Loucy (cell line): ENCODE data around the gene EEF1A2.

Experiments
- H2AFZ ChIP-seq: fragments of 200-600 bp; sonication (generic); 2 replicates; pipeline ENCODE4 v1.6.0; 2016; ENCODE audit warnings: antibody characterized with exemption, mild to moderate bottlenecking, low read length, moderate library complexity
- H3F3A ChIP-seq: fragments of 200-600 bp; 2 replicates; pipeline ENCODE4 v1.6.0; 2016; ENCODE audit warnings: antibody characterized with exemption, low read depth, mild to moderate bottlenecking
- H3K27me3 ChIP-seq: fragments of 200-600 bp; sonication (generic); 2 replicates; pipeline ENCODE4 v1.6.1; 2014; ENCODE audit warnings: low read length, mild to moderate bottlenecking; ENCODE audit not compliant: insufficient read depth, poor library complexity, severe bottlenecking
- H3K36me3 ChIP-seq: fragments of 200-600 bp; sonication (generic); 2 replicates; pipeline ENCODE4 v1.6.1; 2016; ENCODE audit warnings: low read length; ENCODE audit not compliant: insufficient read depth
- H3K4me1 ChIP-seq: fragments of 200-600 bp; sonication (generic); 2 replicates; pipeline ENCODE4 v1.5.1; 2014; ENCODE audit warnings: low read length, mild to moderate bottlenecking; ENCODE audit not compliant: insufficient read depth, poor library complexity, severe bottlenecking
- H3K4me2 ChIP-seq: fragments of 200-600 bp; sonication (generic); 2 replicates; pipeline ENCODE4 v1.6.0; 2014; ENCODE audit warnings: antibody characterized with exemption, low read length, low read depth, mild to moderate bottlenecking; ENCODE audit not compliant: poor library complexity, severe bottlenecking
- H3K4me3 ChIP-seq: fragments of 200-600 bp; sonication (generic); 2 replicates; pipeline ENCODE4 v1.5.1; 2014; ENCODE audit warnings: low read length, mild to moderate bottlenecking, mixed read lengths; ENCODE audit not compliant: poor library complexity, severe bottlenecking
- H3K79me2 ChIP-seq: fragments of 200-600 bp; sonication (generic); 2 replicates; pipeline ENCODE4 v1.6.1; 2014; ENCODE audit warnings: low read length; ENCODE audit not compliant: insufficient read depth
- H3K9ac ChIP-seq: fragments of 200-600 bp; sonication (generic); 2 replicates; pipeline ENCODE4 v1.6.0; 2014; ENCODE audit warnings: mild to moderate bottlenecking, low read depth, low read length, moderate library complexity; ENCODE audit not compliant: poor library complexity, severe bottlenecking
- H3K9me2 ChIP-seq: fragments of 200-600 bp; sonication (generic); replicated peaks from 2 replicates; pipeline ENCODE4 v1.6.1; 2016; ENCODE audit warnings: low read depth, low read length, mixed read lengths
- H3K9me3 ChIP-seq: fragments of 200-600 bp; sonication (generic); 2 replicates; pipeline ENCODE4 v1.6.1; 2014; ENCODE audit warnings: mild to moderate bottlenecking, antibody characterized with exemption, low read length, low read depth; ENCODE audit not compliant: insufficient read depth
- H4K20me1 ChIP-seq: fragments of 200-600 bp; sonication (generic); 2 replicates; pipeline ENCODE4 v1.6.0; 2014; ENCODE audit warnings: antibody characterized with exemption, low read length, mild to moderate bottlenecking; ENCODE audit not compliant: insufficient read depth, poor library complexity, severe bottlenecking
- EZH2phosphoT487 ChIP-seq: fragments of 200-600 bp; IDR thresholded peaks from 2 replicates; pipeline ENCODE4 v1.6.1; 2018; ENCODE audit warnings: antibody characterized with exemption, mild to moderate bottlenecking, moderate library complexity, borderline replicate concordance
- TF ChIP-seq, protein P1 (sequence below): fragments of 200-600 bp; sonication (generic); conservative IDR thresholded peaks from 2 replicates; pipeline ENCODE4 v1.5.1; 2014; ENCODE audit warnings: mild to moderate bottlenecking, antibody characterized with exemption, low read length

The EEF1A2 gene

DNA sequence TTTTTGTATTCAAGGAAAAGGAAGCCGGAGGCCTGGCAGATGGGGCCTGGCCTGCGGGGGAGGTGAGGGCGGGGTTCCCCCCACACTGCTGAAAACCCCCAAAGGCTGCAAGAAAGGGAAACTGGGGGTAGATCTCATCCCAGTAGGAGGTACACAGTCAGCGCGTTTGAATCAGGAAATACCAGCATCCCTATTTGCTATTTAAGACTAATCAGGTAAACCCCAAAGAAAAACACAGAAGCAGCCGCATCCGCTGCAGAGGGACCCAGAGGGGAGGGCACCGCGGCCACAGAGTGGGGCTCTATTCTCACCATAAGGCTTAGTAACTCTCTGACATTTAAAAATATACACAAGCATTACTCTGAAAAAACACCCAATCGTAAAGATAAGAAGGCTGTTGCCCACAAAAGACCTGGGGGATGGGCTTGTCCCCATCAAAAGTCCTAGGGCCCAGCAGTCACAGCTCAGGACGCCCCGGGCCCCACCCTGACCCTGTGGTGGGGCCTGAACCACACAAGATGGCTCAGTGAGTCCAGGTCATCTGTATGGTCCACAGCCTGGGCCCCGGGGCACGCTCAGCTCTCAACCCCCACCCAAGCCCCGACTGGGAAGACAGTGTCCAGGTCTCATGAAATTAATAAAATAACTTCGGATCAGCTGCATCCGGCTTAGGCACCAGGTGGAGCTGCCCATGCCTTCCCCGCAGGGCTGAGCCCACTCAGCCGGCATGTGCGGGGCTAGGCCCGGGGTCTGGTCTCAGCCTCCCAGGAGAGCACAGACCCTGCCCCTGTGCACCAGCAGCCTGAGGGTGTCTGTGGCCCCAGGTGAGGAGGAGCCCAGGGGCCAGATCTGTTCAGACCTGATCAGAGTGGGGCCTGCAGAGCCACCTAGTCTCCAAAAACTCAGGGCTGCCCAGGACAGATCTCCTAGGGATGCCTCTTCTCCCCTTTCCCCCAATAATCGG lies 57.5 kb downstream of the EEF1A2 start:
- H3K79me2 ChIP-seq: no peaks in the 10 kb centered on the region
- TF ChIP-seq EZH2phosphoT487: no peak
- TF ChIP-seq, protein P1, sequence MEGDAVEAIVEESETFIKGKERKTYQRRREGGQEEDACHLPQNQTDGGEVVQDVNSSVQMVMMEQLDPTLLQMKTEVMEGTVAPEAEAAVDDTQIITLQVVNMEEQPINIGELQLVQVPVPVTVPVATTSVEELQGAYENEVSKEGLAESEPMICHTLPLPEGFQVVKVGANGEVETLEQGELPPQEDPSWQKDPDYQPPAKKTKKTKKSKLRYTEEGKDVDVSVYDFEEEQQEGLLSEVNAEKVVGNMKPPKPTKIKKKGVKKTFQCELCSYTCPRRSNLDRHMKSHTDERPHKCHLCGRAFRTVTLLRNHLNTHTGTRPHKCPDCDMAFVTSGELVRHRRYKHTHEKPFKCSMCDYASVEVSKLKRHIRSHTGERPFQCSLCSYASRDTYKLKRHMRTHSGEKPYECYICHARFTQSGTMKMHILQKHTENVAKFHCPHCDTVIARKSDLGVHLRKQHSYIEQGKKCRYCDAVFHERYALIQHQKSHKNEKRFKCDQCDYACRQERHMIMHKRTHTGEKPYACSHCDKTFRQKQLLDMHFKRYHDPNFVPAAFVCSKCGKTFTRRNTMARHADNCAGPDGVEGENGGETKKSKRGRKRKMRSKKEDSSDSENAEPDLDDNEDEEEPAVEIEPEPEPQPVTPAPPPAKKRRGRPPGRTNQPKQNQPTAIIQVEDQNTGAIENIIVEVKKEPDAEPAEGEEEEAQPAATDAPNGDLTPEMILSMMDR: no peak
- H4K20me1 ChIP-seq: no peaks in the 10 kb centered on the region
- no peaks in the 10 kb centered on the region for H3K9me3 ChIP-seq
- H3K27me3 ChIP-seq: no peaks in the 10 kb centered on the region
- peak overlapping the region; percentile 85 for H3K4me2 ChIP-seq
- H3K9me2 ChIP-seq: no peaks in the 10 kb centered on the region
- 0 out of 2 replicates have a peak, but pooled peaks cover 6% of the 10 kb centered on the region for H3F3A ChIP-seq
- H3K4me1 ChIP-seq: peaks cover 32% of the 10 kb centered on the region
- H3K4me3 ChIP-seq: peak overlapping the region; percentile 63
- no peak overlapping the region for H2AFZ ChIP-seq
- H3K36me3 ChIP-seq: no peaks in the 10 kb centered on the region
- peak overlapping the region; percentile 63 for H3K9ac ChIP-seq

DNA sequence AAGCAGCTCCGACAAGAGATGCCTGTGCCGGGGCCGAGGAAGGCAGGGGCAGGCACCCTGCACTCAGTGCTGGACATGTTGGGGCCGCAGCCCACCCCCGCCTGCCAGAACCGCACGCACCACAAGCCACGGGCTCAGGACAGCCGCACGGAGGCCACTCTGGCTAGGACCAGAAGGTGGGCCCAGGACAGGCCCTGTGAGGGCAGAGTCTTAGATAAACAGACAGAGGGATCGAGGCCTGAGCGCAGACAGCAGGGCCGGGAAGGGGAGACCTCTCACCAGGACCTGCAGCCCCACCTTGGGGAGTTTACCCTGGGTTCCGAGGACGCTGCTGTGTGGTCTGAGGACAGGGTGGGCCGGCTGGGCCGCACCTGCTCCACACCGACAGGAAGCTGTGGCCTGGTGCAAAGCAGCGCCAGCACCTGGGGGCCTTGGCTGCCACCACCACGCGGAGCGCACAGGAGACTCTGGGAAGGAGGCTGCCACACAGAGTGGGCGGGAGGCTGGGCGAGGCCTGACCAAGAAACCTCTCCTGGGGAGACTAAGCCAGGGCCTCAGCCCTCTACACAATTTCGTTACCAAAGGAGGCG lies 58.4 kb downstream of the EEF1A2 start:
- no peak overlapping the region for H3K4me3 ChIP-seq
- H3K27me3 ChIP-seq: no peaks in the 10 kb centered on the region
- no peak overlapping the region for H3K9ac ChIP-seq
- H2AFZ ChIP-seq: no peak overlapping the region
- H3K36me3 ChIP-seq: no peaks in the 10 kb centered on the region
- TF ChIP-seq, protein P1: no peak
- TF ChIP-seq EZH2phosphoT487: no peak
- 0 out of 2 replicates have a peak, but pooled peaks cover 6% of the 10 kb centered on the region for H3F3A ChIP-seq
- H3K4me1 ChIP-seq: peaks cover 26% of the 10 kb centered on the region
- peak overlapping the region; percentile 85 for H3K4me2 ChIP-seq
- H3K9me2 ChIP-seq: no peaks in the 10 kb centered on the region
- no peaks in the 10 kb centered on the region for H3K79me2 ChIP-seq
- H3K9me3 ChIP-seq: no peaks in the 10 kb centered on the region
- H4K20me1 ChIP-seq: no peaks in the 10 kb centered on the region

DNA sequence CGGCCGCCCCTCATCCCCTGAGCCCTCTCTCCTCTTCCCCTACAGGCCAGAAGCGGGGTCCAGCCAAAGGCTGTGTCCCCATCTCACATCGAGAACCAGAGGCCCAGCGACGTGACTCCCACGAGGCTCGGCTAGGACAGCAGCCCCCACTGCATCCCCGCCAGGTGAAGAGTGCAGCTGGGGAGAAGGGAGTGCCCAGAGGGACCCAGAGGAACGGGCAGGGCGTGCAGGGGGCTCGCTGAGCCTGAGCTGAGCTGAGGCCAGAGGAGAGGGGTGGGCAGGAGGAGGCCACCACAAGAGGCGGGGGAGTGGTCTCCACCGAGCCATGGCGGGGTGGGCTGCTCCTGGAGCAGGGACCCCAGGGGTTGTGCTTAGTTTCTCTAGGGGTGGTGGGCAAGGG lies 59.0 kb downstream of the EEF1A2 start:
- TF ChIP-seq, protein P1: no peak
- TF ChIP-seq EZH2phosphoT487: no peak
- Histone ChIP-seq H3K4me2 (no peak overlapping the region), H3K4me3 (no peak overlapping the region), H3K27me3 (no peaks in the 10 kb centered on the region), H4K20me1 (no peaks in the 10 kb centered on the region), H3K9ac (no peak overlapping the region), H3K9me3 (no peaks in the 10 kb centered on the region), H2AFZ (no peak overlapping the region), H3K9me2 (no peaks in the 10 kb centered on the region), H3K36me3 (no peaks in the 10 kb centered on the region), H3K79me2 (no peaks in the 10 kb centered on the region), H3K4me1 (peaks cover 21% of the 10 kb centered on the region), H3F3A (0 out of 2 replicates have a peak, but pooled peaks cover 6% of the 10 kb centered on the region)
